ENCODE measurements around the gene PEX11B.
A peak's percentile ranks its signal among the peaks of the same experiment; 100 is the strongest.

Gene PEX11B, protein sequence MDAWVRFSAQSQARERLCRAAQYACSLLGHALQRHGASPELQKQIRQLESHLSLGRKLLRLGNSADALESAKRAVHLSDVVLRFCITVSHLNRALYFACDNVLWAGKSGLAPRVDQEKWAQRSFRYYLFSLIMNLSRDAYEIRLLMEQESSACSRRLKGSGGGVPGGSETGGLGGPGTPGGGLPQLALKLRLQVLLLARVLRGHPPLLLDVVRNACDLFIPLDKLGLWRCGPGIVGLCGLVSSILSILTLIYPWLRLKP

DNA sequence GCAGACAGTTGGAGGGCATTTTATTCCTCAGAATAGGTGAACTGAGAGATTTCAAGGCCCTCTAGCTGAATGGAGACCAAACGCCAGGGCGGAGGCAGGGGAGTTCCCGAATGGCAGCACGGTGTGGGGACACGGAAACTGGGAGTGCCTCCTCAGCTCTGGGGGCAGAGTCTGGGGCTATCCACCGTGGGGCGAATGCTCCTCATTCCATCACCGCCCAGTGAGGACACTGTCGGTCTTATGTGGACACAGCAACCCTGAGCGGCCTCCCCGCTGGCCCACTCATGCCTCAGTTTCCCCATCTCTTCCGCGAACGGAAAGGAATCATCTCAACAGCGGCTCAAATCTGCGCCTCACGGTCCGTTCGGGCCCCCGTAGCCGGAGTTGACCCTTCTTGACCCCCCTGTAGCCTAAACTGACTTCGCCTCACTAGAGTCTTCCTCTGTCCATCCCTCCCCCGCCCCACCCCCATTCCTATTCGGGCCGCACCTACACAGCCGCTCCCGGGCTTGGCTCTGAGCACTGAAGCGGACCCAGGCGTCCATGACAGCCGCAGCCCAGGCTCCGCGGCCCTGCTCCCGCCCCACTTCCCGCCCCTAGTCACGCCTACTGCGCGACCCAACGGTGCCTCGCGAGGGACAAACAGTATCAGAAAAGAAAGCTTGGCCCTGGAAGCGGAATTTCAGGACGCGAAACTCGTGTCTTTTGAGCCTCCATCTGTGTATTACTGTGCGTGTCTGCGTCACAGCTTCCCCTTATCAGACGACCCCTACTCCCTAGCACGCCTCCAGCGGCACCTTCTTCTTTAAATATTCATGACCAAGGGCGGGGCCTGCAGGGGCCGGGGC lies at the start of gene PEX11B:
Gene PEX11B (minus strand): TSS at position 574 of the 848 bp plus-strand sequence. CDS start 29 bp downstream, at position 545.
- peak; percentile 16 for DNase-seq

DNA sequence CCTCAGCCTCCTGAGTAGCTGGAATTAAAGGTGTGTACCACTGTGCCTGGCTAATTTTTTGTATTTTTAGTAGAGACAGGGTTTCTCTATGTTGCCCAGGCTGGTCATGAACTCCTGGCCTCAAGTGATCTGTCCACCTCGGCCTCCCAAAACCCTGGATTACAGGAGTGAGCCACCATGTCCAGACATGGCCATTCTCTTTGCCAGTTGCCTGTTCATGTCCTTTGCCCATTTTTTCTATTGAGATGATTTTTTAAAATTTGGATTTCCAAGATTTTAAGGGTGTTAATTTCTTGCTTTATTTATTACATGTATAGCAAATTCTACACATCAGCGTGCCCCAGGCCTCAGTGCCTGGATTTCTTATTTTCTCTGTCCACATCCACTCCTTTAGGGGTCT lies 48.8 kb upstream of the PEX11B start:
- DNase-seq, result no peak

DNA sequence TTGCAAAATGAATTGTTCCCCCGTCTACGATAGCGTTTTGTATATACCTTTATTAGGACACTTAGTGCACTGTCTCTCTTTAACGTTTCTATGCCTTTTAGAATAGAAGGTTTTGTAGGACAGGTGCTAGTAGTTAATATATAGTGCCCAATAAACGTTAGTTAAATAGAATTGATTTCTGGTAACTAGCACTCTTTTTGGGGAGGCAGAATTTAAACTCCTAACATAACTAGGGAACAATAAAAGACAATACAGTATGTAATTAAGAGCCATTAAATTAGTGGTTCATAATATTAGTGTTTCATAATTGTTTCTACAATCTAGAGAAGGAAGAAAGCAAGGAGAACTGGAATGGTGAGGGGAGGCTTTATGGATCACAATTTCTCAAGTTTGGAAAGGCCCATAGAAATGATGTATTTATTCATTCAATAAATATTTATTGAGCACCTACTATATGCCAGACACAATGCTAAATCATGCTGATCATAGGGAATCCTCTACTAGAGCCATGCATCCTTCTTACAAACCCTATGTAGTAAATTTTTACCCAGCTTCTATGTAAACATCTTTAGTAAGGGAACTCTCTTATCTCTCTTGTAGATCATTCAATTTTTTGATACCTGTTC lies 46.7 kb upstream of the PEX11B start:
- DNase-seq, result no peak

DNA sequence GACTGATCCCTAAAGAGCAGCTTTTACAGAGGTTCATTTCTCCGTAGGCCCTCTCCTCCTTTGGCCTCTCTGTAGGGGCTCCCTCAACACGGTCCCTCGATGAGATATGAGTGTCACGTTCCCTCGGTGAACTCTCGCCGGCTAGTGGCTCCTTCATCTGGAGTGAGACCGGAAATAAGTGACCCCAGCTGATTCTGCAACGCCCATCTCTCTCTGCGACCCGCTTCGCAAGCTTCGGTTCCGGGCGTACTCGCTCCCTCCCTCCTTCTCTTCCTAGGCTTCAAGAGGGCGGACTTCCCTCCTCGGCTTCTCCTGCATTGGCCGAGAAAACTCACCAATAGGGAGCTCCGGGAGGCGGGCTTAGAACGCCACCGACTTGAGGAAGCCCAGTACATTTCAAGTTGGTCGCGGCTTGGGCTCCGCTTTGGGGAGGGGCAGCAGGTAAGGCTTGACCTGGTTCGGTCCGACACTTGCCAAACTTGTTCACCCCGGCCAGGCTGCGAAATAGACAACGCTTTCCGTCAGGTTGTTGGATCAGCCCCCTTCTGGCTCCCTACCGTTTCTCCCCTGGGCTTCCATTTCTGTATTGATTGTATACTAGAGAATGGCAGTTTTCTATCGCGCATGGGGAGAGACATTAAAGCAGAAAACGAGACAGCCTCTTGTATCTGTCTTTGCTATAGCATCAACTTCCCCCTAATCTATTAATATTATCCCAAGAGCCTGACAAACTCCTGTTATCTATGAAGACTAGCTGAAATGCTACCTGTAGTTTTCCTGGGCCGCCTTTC lies 46.0 kb upstream of the PEX11B start, which contains the start of the genes ANKRD34A and POLR3GL:
Gene ANKRD34A (minus strand): TSS at position 248 of the 791 bp plus-strand sequence. CDS start 2,816 bp downstream, outside the sequence.
Gene POLR3GL (plus strand): TSS at position 363 of the 791 bp plus-strand sequence. CDS start 10,176 bp downstream, outside the sequence.
- peak; percentile 52 for DNase-seq

DNA sequence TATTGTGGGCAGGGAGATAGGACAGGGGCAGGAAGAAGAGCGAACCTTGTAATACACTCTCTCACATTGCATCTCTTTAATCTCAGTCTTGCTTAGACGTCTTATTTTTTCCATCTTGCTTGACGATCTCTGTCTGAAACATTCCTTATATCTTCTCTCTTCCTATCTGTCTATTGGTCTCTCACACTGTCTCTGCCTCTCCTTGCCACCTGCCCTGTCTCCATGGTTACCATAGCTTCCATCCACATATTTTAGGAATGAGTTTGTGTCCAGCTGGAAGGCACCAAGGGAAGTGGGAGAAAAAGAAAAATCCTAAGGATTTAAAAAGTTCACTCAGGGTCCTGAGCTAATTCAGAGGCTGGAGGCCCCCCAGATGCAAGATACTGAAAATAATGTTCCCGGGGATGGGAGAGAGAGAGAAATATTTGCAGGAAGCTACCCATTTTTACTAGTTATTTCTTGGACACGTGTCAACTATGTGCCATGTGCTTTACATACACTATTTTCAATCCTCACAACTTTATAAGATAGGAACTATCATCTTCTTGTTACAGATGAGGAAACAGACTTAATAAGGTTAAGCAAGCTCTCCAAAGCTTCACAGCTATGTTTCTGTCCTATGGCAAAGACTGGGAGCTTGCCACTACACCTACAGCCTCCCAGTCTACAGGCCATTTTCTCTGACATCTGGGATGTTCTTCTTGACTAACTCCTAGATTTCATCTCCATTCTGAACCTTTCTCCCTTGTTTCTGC lies 44.9 kb upstream of the PEX11B start:
- DNase-seq, result no peak

DNA sequence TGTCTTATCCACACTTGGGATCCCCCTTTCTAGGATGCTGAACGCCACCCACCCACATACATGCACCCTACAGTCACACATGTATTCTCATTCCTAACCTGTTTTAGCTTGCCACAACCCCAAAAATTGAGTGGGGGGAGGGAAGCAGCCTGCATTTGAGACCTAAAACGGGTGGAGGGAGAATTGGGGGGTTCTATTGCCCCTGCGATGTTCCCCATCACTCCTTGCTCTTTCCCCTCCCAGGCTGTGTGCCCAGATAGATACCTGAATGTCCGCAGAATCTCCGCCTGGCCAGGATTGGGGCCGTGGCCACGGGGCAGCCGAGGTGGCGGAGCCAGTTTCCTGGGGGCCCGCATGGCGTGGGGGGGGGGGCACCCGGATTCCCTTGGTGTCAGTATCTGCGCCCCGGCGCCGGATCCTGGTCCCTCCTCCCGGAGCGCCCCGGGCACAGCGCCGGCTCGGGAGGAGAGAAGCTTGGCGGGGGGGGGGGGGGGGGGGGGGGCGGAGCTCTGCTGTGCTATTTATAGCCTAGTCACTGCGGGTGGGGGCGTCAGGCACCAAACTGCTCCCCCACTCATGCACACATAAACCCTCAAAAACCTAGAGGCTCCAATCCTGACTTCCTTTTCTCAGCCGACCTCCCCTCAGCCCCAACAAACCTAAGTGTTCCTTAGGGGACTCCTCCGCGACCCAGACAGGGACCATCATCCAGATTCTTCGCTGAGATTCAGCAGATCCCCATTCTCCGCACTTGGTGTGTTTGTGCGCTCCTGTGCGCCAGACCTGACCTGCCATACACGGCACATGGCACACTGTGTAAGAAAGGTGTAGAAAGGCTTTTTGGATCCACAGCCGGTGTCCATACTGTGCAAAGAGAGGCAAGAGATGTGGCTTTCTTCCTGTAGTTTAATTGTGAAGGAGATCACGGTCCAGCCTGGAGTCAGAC lies 43.9 kb upstream of the PEX11B start:
- DNase-seq, result no peak

DNA sequence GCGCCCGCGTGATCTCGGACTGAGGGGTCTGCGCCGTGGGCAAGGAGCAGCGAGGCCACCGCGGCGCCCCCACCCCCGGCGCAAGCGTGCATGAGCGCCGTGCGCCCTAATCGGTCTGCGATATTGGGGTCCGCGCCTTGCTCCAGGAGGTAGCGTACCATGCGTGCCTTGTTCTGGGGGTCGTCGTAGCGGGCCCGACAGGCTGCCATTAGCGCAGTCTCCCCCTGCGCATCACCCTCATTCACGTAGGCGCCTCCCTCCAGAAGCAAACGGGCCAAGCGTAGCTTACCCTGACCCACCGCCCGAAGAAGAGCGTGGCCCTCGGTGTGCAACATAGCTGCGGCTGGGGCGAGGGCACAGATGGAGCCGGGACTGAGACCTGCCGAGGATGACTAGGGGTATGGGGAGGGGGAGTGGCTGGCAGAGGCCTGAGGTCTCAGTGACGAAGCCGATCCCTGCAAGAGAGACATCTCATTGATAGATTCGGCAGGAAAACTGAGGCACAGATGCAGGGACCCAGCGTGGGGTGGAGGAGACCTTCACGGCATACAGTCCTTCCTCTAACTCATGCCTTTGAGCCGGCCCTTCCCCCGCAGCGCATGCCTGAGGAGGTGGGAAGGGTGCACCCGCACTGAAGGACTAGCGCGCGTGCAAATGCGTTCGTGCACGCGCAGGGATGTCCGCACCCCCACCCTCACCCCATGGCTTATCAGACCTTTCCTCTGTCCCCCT lies 43.1 kb upstream of the PEX11B start:
- no peak for DNase-seq

DNA sequence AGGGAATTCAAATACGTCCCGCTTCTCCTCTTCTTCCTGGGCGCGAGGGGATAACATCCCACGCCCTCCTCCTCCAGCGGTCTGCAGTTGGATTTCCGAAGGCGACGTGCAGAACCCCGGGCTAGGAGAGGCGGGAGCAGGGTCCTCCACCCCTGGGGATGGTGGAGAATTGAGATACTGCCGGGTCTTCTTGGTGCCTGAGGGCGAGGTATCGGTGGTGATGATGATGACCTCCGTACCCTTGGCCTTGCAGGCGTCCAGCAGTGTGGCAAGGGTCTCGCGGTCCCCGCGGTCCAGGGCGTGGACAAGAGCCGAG lies 42.5 kb upstream of the PEX11B start:
- DNase-seq, result no peak

DNA sequence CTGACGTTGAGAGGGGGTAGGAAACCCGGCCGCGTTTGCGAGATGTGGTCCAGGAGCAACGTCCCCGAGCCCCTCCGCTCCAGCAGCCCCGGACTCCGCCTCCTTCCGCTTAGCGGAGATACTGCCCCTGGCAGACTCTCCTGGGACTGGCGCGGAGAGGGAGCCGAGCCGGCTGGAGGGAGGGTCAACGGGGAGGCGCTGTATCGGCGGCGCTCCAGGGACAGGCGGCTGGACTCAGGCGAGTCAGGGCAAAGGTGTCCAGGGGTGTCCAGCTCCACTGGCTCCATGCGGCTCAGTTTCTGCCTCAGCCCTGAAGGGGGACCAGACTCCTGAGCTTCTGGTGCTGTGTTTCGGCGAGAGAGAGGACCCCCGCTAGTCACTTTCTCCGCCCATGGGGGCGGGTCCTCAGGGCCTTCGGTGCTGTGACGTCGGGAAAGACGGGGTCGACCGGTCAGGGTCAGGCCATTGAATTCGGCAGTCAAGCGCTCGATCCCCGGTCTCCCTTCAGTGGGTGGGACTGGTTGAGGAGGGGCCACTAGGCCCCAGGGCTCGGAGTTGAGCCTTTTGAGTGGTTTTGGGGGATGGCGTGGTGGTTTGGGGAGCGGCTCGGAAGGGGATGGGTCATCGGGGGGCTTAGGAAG lies 42.1 kb upstream of the PEX11B start:
- DNase-seq, result no peak

DNA sequence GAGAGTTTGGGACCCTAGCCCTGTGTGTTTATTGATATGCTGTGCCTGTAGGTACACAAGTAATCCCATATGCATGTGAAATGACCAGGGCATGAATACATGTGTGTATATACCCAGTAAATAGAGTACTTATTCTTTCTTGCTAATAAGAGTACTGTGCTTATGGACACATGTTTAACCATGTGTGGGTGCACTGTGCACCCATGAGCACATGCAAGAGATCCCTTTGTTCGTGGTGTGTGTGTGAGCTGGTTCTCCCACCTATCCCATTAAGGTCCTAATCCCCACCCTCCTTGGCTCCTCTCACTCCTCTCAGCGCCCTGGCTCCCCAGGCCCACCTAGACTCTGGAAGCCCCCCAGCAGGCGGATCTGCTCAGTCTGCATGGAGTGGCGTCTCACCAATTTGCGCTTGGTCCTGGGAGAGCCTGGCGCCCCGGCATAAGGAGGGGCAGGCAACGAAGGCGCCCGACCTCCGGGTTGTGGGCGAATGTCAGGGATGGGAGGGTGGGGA lies 41.5 kb upstream of the PEX11B start:
- DNase-seq, result no peak

DNA sequence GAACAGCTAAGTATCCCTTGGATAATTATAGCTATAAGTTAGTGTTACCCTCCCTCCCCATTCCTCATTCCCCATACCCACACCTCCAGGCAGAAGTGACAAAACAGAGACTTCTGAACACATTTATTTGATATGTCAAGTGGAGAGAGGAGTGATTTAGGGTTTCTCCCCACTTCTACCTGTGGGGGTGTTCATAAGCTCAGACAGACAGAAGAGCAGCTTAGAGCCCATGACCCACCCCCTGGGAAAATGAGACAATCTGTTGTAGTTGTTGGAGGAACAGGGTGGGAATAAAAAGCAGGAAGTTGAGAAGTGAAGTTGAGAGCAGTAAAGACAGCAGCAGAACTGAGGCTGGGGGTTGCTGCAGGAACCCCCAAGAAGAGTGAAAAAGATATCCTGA lies 40.8 kb upstream of the PEX11B start:
- no peak for DNase-seq

DNA sequence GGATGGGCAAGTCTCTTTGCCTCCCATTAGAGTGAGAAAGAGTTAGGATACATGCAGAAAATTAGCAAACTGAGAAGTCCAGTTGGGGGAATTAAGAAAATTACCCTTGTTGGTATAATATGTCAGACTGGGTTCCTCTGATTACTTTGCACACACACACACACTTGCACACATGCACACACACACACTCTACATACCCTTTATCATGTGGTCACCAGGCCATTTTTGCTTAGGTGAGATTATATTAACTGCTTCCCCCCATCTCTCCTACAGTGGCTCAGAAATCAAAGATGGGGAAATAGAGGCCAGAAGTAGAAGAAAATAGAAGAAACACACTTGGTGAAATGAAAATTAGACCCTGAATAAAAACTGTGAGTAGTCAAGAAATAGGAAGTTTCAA lies 40.2 kb upstream of the PEX11B start:
- no peak for DNase-seq

DNA sequence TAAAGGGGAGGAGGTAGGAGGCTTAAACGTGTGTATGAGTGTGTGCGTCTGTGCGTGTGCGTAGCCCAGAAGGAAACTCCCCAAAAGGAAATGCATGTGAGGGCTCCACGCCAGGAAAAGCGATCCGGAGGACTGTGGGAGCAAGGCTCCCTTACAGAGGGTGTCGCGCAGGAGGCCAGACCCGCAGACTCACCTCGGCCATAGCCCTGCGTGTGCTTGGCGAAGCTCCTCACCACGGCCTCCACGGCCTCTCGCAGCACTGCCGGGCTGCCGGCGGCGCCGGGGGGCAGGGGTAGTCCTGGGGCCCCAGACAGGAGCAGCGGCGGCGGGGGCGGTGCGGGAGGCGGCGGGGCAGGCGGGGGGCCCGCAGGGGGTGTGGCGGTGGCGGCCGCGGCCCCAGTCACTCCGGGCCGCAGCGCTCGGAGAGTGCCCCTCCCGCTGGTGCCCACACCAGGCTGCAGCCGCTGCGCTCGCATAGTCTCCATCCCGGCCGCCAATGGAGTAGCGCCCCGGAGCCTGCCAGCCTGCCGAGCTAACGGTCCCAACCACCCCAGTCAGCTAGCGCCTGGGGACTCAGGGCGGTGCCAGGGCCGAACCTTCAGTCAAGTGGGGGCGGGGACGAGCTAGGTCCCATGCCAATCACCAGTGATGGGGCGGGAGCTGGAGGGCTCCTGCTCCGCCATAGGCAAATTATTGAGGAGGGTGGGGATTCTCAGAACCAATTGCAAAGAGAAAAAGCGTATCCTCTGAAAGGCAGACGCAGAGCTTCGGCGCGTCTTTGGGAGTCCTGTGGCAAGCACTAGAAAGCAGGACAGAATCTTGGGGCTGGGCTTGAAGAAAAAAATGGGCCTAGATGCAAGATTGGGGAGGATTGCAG lies 39.2 kb upstream of the PEX11B start, which contains the start of gene LIX1L:
Gene LIX1L (minus strand): TSS at position 575 of the 877 bp plus-strand sequence. CDS start 90 bp downstream, at position 485.
- DNase-seq, result peak; percentile 91

DNA sequence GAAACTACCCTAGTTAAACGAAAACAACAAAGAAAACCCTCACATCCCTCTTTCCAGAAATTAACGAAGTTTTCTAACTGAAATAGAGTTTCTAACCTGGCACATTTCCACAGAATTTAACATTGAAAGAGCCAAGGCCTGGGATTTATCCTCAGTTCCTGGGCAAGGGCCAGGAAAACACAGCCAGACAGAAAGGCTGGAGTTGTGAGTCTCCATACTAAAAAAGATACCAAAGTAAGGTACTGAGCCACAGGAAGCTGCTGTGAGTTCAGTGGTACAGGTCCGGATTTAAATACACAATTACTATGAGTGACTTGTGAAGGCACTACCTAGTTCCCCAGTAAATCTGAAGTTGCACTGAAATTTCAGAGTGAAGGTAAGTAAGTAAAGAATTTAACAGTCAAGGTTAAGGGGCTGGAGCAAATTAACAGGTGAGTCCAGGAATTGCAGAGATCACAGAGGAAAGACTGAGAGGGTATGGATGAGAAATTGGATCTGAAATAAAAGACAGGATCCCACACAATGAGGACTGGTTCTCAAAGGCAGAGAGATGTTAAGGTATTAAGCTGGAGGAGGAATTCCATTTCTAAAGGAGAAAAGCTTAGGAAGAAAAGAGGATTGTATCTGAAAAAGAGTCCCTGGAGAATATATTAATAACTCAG lies 38.4 kb upstream of the PEX11B start:
- no peak for DNase-seq

DNA sequence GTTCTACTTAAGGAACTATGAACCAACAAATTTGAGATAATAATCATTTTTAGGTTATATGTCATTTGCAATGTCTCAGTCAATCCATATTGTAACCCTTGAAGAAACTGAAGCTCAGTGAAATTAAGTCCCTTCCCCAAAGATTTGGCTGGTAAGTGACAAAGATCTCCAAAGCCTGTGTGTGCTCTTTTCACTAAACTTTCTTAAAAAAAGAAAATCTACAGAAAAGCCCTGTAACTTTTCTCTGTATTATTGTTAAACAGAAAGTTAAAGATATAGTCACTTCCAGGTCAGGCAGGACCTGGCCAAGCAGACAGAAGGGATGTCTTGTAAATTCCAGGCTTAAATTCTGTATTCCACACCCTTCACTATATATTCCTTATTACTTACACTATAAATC lies 37.8 kb upstream of the PEX11B start:
- DNase-seq, result no peak

DNA sequence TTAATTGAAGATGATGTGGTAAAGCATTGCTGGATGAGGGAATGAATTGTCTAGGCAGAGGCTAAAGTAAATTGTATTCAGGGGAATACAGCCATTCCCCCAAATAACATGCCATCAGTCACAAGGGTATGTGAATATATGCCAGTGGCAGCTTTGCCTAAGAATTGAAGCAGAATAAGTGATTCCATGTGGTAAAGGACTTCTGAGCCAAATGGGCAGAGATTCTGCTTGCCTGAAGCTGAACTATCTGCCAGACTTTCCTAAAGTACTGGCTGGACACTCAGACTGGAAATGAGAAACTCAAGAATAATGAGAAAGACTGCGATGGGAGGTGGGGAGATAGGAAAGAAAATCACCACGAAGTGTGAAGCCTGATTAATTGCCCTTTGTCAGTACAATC lies 36.9 kb upstream of the PEX11B start:
- no peak for DNase-seq

DNA sequence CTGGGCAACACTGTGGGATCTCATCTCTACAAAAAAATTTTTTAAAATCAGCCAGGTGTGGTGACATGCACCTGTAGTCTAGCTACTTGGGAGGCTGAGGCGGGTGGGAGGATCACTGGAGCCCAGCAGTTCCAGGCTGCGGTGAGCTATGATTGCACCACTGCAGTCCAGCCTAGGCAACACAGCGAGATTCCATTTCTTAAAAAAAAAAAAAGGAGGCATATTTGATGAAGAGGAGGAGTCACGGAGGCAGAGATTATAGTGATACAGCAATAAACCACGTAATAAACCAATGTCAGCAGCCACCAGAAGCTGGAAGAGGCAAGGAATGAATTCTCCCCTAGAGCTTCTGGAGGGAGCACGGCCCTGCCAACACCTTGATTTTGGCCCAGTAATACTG lies 35.3 kb upstream of the PEX11B start:
- no peak for DNase-seq

DNA sequence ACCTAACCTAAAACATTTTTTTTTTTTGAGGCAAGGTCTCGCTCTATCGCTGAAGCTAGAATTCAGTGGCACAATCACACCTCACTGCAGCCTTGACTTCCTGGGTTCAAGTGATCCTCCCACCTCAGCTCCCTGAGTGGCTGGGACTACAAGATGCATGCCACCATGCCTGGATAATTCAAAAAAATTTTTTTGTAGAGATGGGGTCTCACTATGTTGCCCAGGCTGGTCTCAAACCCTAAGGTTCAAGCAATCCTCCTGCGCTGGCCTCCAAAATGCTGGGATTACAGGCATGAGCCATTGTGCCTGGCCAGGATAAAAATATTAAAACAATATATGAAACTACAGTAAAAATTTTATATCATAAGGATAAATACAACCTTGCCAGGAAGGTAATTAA lies 34.4 kb upstream of the PEX11B start:
- no peak for DNase-seq
